Testis (tissue), 2 donors: ENCODE data around the gene FYTTD1.

ENCODE experiments used
- POLR2A ChIP-seq: fragments of 450-650 bp; IDR thresholded peaks from one replicate; pipeline ENCODE4 v1.6.1; 2017; ENCODE audit warnings: antibody characterized with exemption, mild to moderate bottlenecking, moderate library complexity
- TF ChIP-seq, protein P1 (sequence below), 3 experiments: fragments of 450-650 bp in 2 of 3; fragments of 200-600 bp in 1 of 3; sonication (generic) in 1 of 3; IDR thresholded peaks; one replicate each; pipeline ENCODE4 v1.5.1; 2016 to 2019; ENCODE audit warnings: antibody characterized with exemption in 3 of 3, mild to moderate bottlenecking in 2 of 3, moderate library complexity in 1 of 3

- TF ChIP-seq, protein P1, sequence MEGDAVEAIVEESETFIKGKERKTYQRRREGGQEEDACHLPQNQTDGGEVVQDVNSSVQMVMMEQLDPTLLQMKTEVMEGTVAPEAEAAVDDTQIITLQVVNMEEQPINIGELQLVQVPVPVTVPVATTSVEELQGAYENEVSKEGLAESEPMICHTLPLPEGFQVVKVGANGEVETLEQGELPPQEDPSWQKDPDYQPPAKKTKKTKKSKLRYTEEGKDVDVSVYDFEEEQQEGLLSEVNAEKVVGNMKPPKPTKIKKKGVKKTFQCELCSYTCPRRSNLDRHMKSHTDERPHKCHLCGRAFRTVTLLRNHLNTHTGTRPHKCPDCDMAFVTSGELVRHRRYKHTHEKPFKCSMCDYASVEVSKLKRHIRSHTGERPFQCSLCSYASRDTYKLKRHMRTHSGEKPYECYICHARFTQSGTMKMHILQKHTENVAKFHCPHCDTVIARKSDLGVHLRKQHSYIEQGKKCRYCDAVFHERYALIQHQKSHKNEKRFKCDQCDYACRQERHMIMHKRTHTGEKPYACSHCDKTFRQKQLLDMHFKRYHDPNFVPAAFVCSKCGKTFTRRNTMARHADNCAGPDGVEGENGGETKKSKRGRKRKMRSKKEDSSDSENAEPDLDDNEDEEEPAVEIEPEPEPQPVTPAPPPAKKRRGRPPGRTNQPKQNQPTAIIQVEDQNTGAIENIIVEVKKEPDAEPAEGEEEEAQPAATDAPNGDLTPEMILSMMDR (IDR thresholded peaks at IDR 0.05): no peak
- no peak for TF ChIP-seq POLR2A
Measured at GRCh38 chr3:197775317-197775716, 25.6 kb downstream of the FYTTD1 start.
